K562 treated with DMSO at 1 percent for 24 hours (cell line): ENCODE data around the gene YARS2. TPM values are rescaled to one million over a fixed set of nuclear protein-coding genes. Genes with fewer than 3 reads are reported as not detected.

Experiments used
- total RNA-seq: library from RNA; unstranded; fragments of 300-600 nt; gene quantifications from 2 replicates; pipeline ENCODE4 v1.2.3, GENCODE V29; 2022; ENCODE audit warnings: low read depth; ENCODE audit not compliant: insufficient read depth

Gene YARS2
- 18.3 and 21.3 TPM in 2 replicates for total RNA-seq

GRCh38 chr12:32755654-32756475 is at the start of gene YARS2:
TSS of gene YARS2 (minus strand) at chr12:32755897. CDS start at chr12:32755874, 23 bp downstream.

Other genes with a start within 250 kb of the YARS2 start
- 21.8 and 25.0 TPM in 2 replicates for gene DNM1L, start 76.6 kb downstream of the YARS2 start, total RNA-seq
- gene PKP2, start 140.9 kb upstream of the YARS2 start, total RNA-seq, result 2.3 and 3.1 TPM in 2 replicates